HG03520 (cell line): ENCODE measurements around the gene DNMT3A.

Source experiments
- ATAC-seq: cut with Tn5 transposase; IDR thresholded peaks from one replicate; pipeline ENCODE4 v1.9.1; 2021; ENCODE audit warnings: mild to moderate bottlenecking, moderate library complexity; ENCODE audit not compliant: unreplicated experiment

Gene DNMT3A

GRCh38 chr2:25262288-25262687 lies 79.4 kb downstream of the DNMT3A start:
- no peak for ATAC-seq

- no peak for ATAC-seq
Measured at GRCh38 chr2:25259737-25260124, 82.0 kb downstream of the DNMT3A start.

GRCh38 chr2:25258847-25259736 lies 82.6 kb downstream of the DNMT3A start:
- no peak for ATAC-seq

GRCh38 chr2:25257931-25258846 lies 83.5 kb downstream of the DNMT3A start:
- no peak for ATAC-seq

- no peak for ATAC-seq
Measured at GRCh38 chr2:25257032-25257552, 84.6 kb downstream of the DNMT3A start.

GRCh38 chr2:25256488-25256875 lies 85.2 kb downstream of the DNMT3A start:
- ATAC-seq: no peak

- ATAC-seq: no peak
Measured at GRCh38 chr2:25255745-25256487, 85.8 kb downstream of the DNMT3A start.

GRCh38 chr2:25254961-25255360 lies 86.8 kb downstream of the DNMT3A start:
- no peak for ATAC-seq

- no peak for ATAC-seq
Measured at GRCh38 chr2:25253153-25253626, 88.5 kb downstream of the DNMT3A start.

GRCh38 chr2:25252291-25253152 lies 89.2 kb downstream of the DNMT3A start:
- no peak for ATAC-seq

GRCh38 chr2:25251422-25252273 lies 90.1 kb downstream of the DNMT3A start:
- ATAC-seq: no peak

GRCh38 chr2:25251071-25251421 lies 90.7 kb downstream of the DNMT3A start:
- ATAC-seq: no peak

GRCh38 chr2:25250331-25251070 lies 91.2 kb downstream of the DNMT3A start:
- ATAC-seq: no peak

GRCh38 chr2:25249785-25250184 lies 91.9 kb downstream of the DNMT3A start:
- ATAC-seq: no peak

- ATAC-seq: no peak
Measured at GRCh38 chr2:25247792-25248512, 93.8 kb downstream of the DNMT3A start.

- no peak for ATAC-seq
Measured at GRCh38 chr2:25246558-25247290, 95.0 kb downstream of the DNMT3A start.

- ATAC-seq: no peak
Measured at GRCh38 chr2:25246001-25246400, 95.7 kb downstream of the DNMT3A start.
